K562 (cell line): ENCODE data around the gene CELF4. TPM values are rescaled to one million over a fixed set of nuclear protein-coding genes. Genes with fewer than 3 reads are reported as not detected.
A peak's percentile ranks its signal among the peaks of the same experiment; 100 is the strongest.

Source experiments
- BRF1 ChIP-seq: IDR thresholded peaks from 3 replicates; pipeline ENCODE4 v1.6.1; 2011; ENCODE audit warnings: borderline replicate concordance, mild to moderate bottlenecking; ENCODE audit not compliant: insufficient read length; ENCODE audit errors: extremely low read depth
- C11orf30 ChIP-seq: fragments of 450-650 bp; IDR thresholded peaks from 2 replicates; pipeline ENCODE4 v1.6.1; 2016; ENCODE audit warnings: low read depth, mild to moderate bottlenecking
- E2F3 ChIP-seq: fragments of 250-450 bp; sonication (Bioruptor Pico); IDR thresholded peaks from 2 replicates; pipeline ENCODE4 v1.4.0; 2020; ENCODE audit warnings: mild to moderate bottlenecking
- FOXA1 ChIP-seq: fragments of 450-650 bp; IDR thresholded peaks from 2 replicates; pipeline ENCODE4 v1.6.1; 2016; ENCODE audit warnings: mild to moderate bottlenecking, borderline replicate concordance
- GABPB2 ChIP-seq: fragments of 250-450 bp; sonication (Bioruptor Pico); conservative IDR thresholded peaks from 2 replicates; pipeline ENCODE4 v1.5.1; 2021; ENCODE audit warnings: mild to moderate bottlenecking
- KLF13 ChIP-seq: fragments of 450-650 bp; IDR thresholded peaks from 2 replicates; pipeline ENCODE4 v1.6.1; 2016; ENCODE audit warnings: missing genetic modification characterization, low read depth, mild to moderate bottlenecking, missing compliant biosample characterization, moderate library complexity, borderline replicate concordance
- MAFG ChIP-seq: fragments of 450-650 bp; conservative IDR thresholded peaks from 2 replicates; pipeline ENCODE4 v1.6.1; 2016; ENCODE audit warnings: missing genetic modification characterization, missing compliant biosample characterization
- MAFK ChIP-seq: IDR thresholded peaks from 2 replicates; pipeline ENCODE4 v1.6.1; 2011; ENCODE audit warnings: low read length, improper control_type of control experiment
- NR2C2 ChIP-seq, 2 experiments: fragments of 200-800 bp in 1 of 2; sonication (Bioruptor generic) in 1 of 2; sonication (generic) in 1 of 2; formaldehyde crosslinking in 1 of 2; IDR thresholded peaks; 2 replicates each; pipeline versions ENCODE4 v1.6.1 to v1.8.0; 2016 to 2022; ENCODE audit warnings: mild to moderate bottlenecking in 1 of 2, missing compliant biosample characterization in 1 of 2, missing genetic modification characterization in 1 of 2, missing genetic modification reagents in 1 of 2
- RBM15 ChIP-seq: fragments of 200-400 bp; formaldehyde crosslinking; IDR thresholded peaks from 2 replicates; pipeline ENCODE4 v1.6.1; 2018; ENCODE audit warnings: mild to moderate bottlenecking, low read length, moderate library complexity; ENCODE audit not compliant: insufficient read depth
- SMAD4 ChIP-seq: fragments of 250-450 bp; sonication (Bioruptor Pico); conservative IDR thresholded peaks from 2 replicates; pipeline ENCODE4 v1.8.0; 2021; ENCODE audit warnings: inconsistent platforms, mild to moderate bottlenecking, moderate library complexity
- STAT5B ChIP-seq: fragments of 250-450 bp; sonication (Bioruptor Pico); IDR thresholded peaks from 2 replicates; pipeline ENCODE4 v1.8.0; 2021; ENCODE audit warnings: mild to moderate bottlenecking, inconsistent platforms
- ZBTB9 ChIP-seq: fragments of 450-650 bp; formaldehyde crosslinking; IDR thresholded peaks from 2 replicates; pipeline ENCODE4 v1.4.0; 2020; ENCODE audit warnings: mild to moderate bottlenecking, moderate library complexity
- ZC3H4 ChIP-seq: sonication (generic); formaldehyde crosslinking; IDR thresholded peaks from 2 replicates; pipeline ENCODE4 v1.9.0; 2021; ENCODE audit warnings: missing genetic modification reagents, borderline replicate concordance
- ZNF316 ChIP-seq: fragments of 450-650 bp; IDR thresholded peaks from 2 replicates; pipeline ENCODE4 v1.6.1; 2016
- ZNF444 ChIP-seq: fragments of 250-450 bp; sonication (Bioruptor Pico); IDR thresholded peaks from 2 replicates; pipeline ENCODE4 v1.4.0; 2020; ENCODE audit warnings: mild to moderate bottlenecking, moderate library complexity
- ZNF589 ChIP-seq: fragments of 200-800 bp; sonication (Bioruptor generic); IDR thresholded peaks from 2 replicates; pipeline ENCODE4 v1.6.1; 2016; ENCODE audit warnings: low read depth, missing genetic modification characterization, missing compliant biosample characterization
- ZNF778 ChIP-seq: fragments of 450-650 bp; formaldehyde crosslinking; IDR thresholded peaks from 2 replicates; pipeline ENCODE4 v1.4.0; 2020; ENCODE audit warnings: mild to moderate bottlenecking, moderate library complexity
- polyA plus RNA-seq, 8 experiments: library from polyadenylated mRNA; depleted of rRNA in 4 of 8; stranded (reverse) in 5 of 8; unstranded in 3 of 8; fragments of >200 nt; fragmentation: Nextera tagmentation in 2 of 8; fragmentation: Illumina TruSeq in 1 of 8; extraction: Ambion mirVana in 2 of 8; extraction: Trizol in 1 of 8; gene quantifications; 2 replicates each; pipeline versions ENCODE4 v1.2.1 to v1.2.3, GENCODE V29; 2011 to 2014; ENCODE audit warnings: inconsistent platforms in 1 of 8, missing spikeins in 1 of 8
- total RNA-seq, 7 experiments: library from RNA; depleted of rRNA in 6 of 7; stranded (reverse); fragments of >200 nt in 6 of 7; fragmentation: Illumina TruSeq in 2 of 7; extraction: Trizol in 2 of 7; gene quantifications; 2 replicates each; pipeline versions ENCODE4 v1.2.1 to v1.2.3, GENCODE V29; 2011 to 2021; ENCODE audit warnings: low replicate concordance in 1 of 7
- TF ChIP-seq, protein P1 (sequence below): fragments of 450-650 bp; formaldehyde crosslinking; conservative IDR thresholded peaks from 2 replicates; pipeline ENCODE4 v1.4.0; 2022; ENCODE audit warnings: mild to moderate bottlenecking, missing genetic modification characterization
- TF ChIP-seq, protein P2 (sequence below): fragments of 200-800 bp; sonication (Bioruptor generic); IDR thresholded peaks from 2 replicates; pipeline ENCODE4 v1.6.1; 2017; ENCODE audit warnings: missing genetic modification characterization, missing compliant biosample characterization
- TF ChIP-seq, protein P3 (sequence below), 2 experiments: fragments of 200-800 bp in 1 of 2; sonication (Bioruptor generic) in 1 of 2; sonication (generic) in 1 of 2; formaldehyde crosslinking in 1 of 2; IDR thresholded peaks in 1 of 2; conservative IDR thresholded peaks in 1 of 2; 2 replicates each; pipeline versions ENCODE4 v1.5.0 to v1.6.1; 2016 to 2020; ENCODE audit warnings: missing compliant biosample characterization in 1 of 2, missing genetic modification characterization in 1 of 2, missing genetic modification reagents in 1 of 2

CELF4 gene
- total and polyA plus RNA-seq, 9 of the 15 experiments (the other 6 are each of a cell fraction or from before 2014, with no cell fraction given) = 0.04 to 0.24 (median 0.07) TPM; not detected in 3

GRCh38 chr18:37222354-37222998, 343.1 kb downstream of the CELF4 start (continued):
- TF ChIP-seq ZBTB9 (CRISPR knock-in tag) (no peak), GABPB2 (CRISPR knock-in tag) (no peak), RBM15 (no peak), NR2C2 (CRISPR knock-in tag; IDR thresholded peaks at IDR 0.05) (no peak), NR2C2 (tag; IDR thresholded peaks at IDR 0.05) (no peak), ZC3H4 (CRISPR knock-in tag) (no peak), SMAD4 (CRISPR knock-in tag) (no peak), ZNF444 (no peak), ZNF589 (CRISPR knock-in tag) (no peak), MAFK (peak; percentile 64), KLF13 (no peak), ZNF778 (no peak), ZNF316 (peak; percentile 87), BRF1 (no peak), E2F3 (CRISPR knock-in tag) (no peak), C11orf30 (peak; percentile 84), FOXA1 (no peak), STAT5B (CRISPR knock-in tag) (no peak), MAFG (tag) (peak; percentile 84)
- TF ChIP-seq, protein P1, sequence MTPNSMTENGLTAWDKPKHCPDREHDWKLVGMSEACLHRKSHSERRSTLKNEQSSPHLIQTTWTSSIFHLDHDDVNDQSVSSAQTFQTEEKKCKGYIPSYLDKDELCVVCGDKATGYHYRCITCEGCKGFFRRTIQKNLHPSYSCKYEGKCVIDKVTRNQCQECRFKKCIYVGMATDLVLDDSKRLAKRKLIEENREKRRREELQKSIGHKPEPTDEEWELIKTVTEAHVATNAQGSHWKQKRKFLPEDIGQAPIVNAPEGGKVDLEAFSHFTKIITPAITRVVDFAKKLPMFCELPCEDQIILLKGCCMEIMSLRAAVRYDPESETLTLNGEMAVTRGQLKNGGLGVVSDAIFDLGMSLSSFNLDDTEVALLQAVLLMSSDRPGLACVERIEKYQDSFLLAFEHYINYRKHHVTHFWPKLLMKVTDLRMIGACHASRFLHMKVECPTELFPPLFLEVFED = no peak
- TF ChIP-seq, protein P2, sequence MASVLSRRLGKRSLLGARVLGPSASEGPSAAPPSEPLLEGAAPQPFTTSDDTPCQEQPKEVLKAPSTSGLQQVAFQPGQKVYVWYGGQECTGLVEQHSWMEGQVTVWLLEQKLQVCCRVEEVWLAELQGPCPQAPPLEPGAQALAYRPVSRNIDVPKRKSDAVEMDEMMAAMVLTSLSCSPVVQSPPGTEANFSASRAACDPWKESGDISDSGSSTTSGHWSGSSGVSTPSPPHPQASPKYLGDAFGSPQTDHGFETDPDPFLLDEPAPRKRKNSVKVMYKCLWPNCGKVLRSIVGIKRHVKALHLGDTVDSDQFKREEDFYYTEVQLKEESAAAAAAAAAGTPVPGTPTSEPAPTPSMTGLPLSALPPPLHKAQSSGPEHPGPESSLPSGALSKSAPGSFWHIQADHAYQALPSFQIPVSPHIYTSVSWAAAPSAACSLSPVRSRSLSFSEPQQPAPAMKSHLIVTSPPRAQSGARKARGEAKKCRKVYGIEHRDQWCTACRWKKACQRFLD (CRISPR knock-in tag) = no peak
- TF ChIP-seq, protein P3, sequence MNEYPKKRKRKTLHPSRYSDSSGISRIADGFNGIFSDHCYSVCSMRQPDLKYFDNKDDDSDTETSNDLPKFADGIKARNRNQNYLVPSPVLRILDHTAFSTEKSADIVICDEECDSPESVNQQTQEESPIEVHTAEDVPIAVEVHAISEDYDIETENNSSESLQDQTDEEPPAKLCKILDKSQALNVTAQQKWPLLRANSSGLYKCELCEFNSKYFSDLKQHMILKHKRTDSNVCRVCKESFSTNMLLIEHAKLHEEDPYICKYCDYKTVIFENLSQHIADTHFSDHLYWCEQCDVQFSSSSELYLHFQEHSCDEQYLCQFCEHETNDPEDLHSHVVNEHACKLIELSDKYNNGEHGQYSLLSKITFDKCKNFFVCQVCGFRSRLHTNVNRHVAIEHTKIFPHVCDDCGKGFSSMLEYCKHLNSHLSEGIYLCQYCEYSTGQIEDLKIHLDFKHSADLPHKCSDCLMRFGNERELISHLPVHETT (CRISPR knock-in tag; conservative IDR thresholded peaks at IDR 0.05 in 1 of 2, IDR thresholded peaks at IDR 0.05 in 1 of 2) = no peak
